GM12878 (cell line): ENCODE measurements around the gene NIP7. TPM values are rescaled to one million over a fixed set of nuclear protein-coding genes. Genes with fewer than 3 reads are reported as not detected.

Experiments
- BRCA1 ChIP-seq: IDR thresholded peaks from 2 replicates; pipeline ENCODE4 v1.6.1; 2011; ENCODE audit warnings: low read depth, low read length, improper control_type of control experiment
- EZH2 ChIP-seq: IDR thresholded peaks from 2 replicates; pipeline ENCODE4 v1.6.1; 2012; ENCODE audit warnings: low read depth, mild to moderate bottlenecking, control low read depth, inconsistent platforms, low read length, borderline replicate concordance; ENCODE audit not compliant: control insufficient read depth
- HSF1 ChIP-seq: fragments of 150-350 bp; IDR thresholded peaks from 2 replicates; pipeline ENCODE4 v1.6.1; 2014; ENCODE audit warnings: mild to moderate bottlenecking, low read depth, low read length
- IKZF1 ChIP-seq: fragments of 450-650 bp; conservative IDR thresholded peaks from 2 replicates; pipeline ENCODE4 v1.6.1; 2017; ENCODE audit warnings: antibody characterized with exemption, mild to moderate bottlenecking
- KAT2A ChIP-seq: conservative IDR thresholded peaks from 2 replicates; pipeline ENCODE4 v1.6.1; 2011; ENCODE audit warnings: low read depth, low read length; ENCODE audit not compliant: control insufficient read depth
- KLF5 ChIP-seq: fragments of 450-650 bp; IDR thresholded peaks from 2 replicates; pipeline ENCODE4 v1.6.1; 2014; ENCODE audit warnings: mild to moderate bottlenecking; ENCODE audit not compliant: partially characterized antibody
- MYB ChIP-seq: fragments of 150-350 bp; IDR thresholded peaks from 2 replicates; pipeline ENCODE4 v1.6.1; 2014; ENCODE audit warnings: mild to moderate bottlenecking, low read depth, low read length, borderline replicate concordance
- NFYA ChIP-seq: IDR thresholded peaks from 2 replicates; pipeline ENCODE4 v1.6.1; 2011; ENCODE audit warnings: low read depth, mild to moderate bottlenecking, low read length, improper control_type of control experiment, borderline replicate concordance
- NFYB ChIP-seq: IDR thresholded peaks from 2 replicates; pipeline ENCODE4 v1.6.1; 2011; ENCODE audit warnings: low read depth, mild to moderate bottlenecking, low read length, improper control_type of control experiment, moderate library complexity; ENCODE audit not compliant: insufficient read depth
- PAX5 ChIP-seq: IDR thresholded peaks from 2 replicates; pipeline ENCODE4 v1.6.1; 2011; ENCODE audit warnings: low read depth, low read length, borderline replicate concordance
- PKNOX1 ChIP-seq: fragments of 450-650 bp; IDR thresholded peaks from 2 replicates; pipeline ENCODE4 v1.6.1; 2016; ENCODE audit warnings: mild to moderate bottlenecking
- SIN3A ChIP-seq: IDR thresholded peaks from 2 replicates; pipeline ENCODE4 v1.6.1; 2012; ENCODE audit warnings: low read depth, low read length, improper control_type of control experiment
- SIX5 ChIP-seq: IDR thresholded peaks from 2 replicates; pipeline ENCODE4 v1.6.1; 2011; ENCODE audit warnings: mild to moderate bottlenecking, low read depth, low read length, moderate library complexity; ENCODE audit not compliant: severe bottlenecking
- SMAD1 ChIP-seq: fragments of 450-650 bp; IDR thresholded peaks from 2 replicates; pipeline ENCODE4 v1.6.1; 2018; ENCODE audit warnings: mild to moderate bottlenecking, low read depth; ENCODE audit not compliant: partially characterized antibody
- SREBF1 ChIP-seq: IDR thresholded peaks from 2 replicates; pipeline ENCODE4 v1.6.1; 2012; ENCODE audit warnings: mild to moderate bottlenecking, low read length
- SREBF2 ChIP-seq: IDR thresholded peaks from 2 replicates; pipeline ENCODE4 v1.6.1; 2012; ENCODE audit warnings: mild to moderate bottlenecking, low read length
- SRF ChIP-seq, 2 experiments: IDR thresholded peaks; 2 replicates each; pipeline ENCODE4 v1.6.1; 2011; ENCODE audit warnings: low read depth in 2 of 2, low read length in 2 of 2, mild to moderate bottlenecking in 1 of 2, moderate library complexity in 1 of 2
- TCF12 ChIP-seq: IDR thresholded peaks from 2 replicates; pipeline ENCODE4 v1.6.1; 2011; ENCODE audit warnings: low read depth, mild to moderate bottlenecking, low read length
- TCF3 ChIP-seq: IDR thresholded peaks from 2 replicates; pipeline ENCODE4 v1.6.1; 2012; ENCODE audit warnings: low read depth, mild to moderate bottlenecking, low read length, borderline replicate concordance; ENCODE audit not compliant: insufficient read depth
- ZNF217 ChIP-seq: fragments of 450-650 bp; IDR thresholded peaks from 2 replicates; pipeline ENCODE4 v1.6.1; 2017; ENCODE audit warnings: antibody characterized with exemption, mild to moderate bottlenecking
- ZNF24 ChIP-seq: fragments of 450-650 bp; IDR thresholded peaks from 2 replicates; pipeline ENCODE4 v1.6.1; 2017; ENCODE audit warnings: antibody characterized with exemption, mild to moderate bottlenecking
- ZNF622 ChIP-seq: fragments of 450-650 bp; IDR thresholded peaks from 2 replicates; pipeline ENCODE4 v1.6.1; 2017; ENCODE audit warnings: mild to moderate bottlenecking, inconsistent platforms
- ZNF687 ChIP-seq: fragments of 450-650 bp; IDR thresholded peaks from 2 replicates; pipeline ENCODE4 v1.6.1; 2017; ENCODE audit warnings: mild to moderate bottlenecking, moderate library complexity
- ZSCAN29 ChIP-seq: fragments of 450-650 bp; IDR thresholded peaks from 2 replicates; pipeline ENCODE4 v1.6.1; 2017; ENCODE audit warnings: mild to moderate bottlenecking, moderate library complexity
- polyA plus RNA-seq, 11 experiments: library from polyadenylated mRNA; depleted of rRNA in 4 of 11; unstranded in 6 of 11; stranded (reverse) in 5 of 11; fragments of >200 nt; fragmentation: Nextera tagmentation in 4 of 11; fragmentation: Illumina TruSeq in 1 of 11; extraction: Ambion mirVana in 4 of 11; extraction: Trizol in 1 of 11; gene quantifications; 1 replicate in 1 of 11; 2 replicates in 10 of 11; pipeline versions ENCODE4 v1.2.1 to v1.2.3, GENCODE V29; 2011 to 2016; ENCODE audit warnings: inconsistent platforms in 2 of 11, missing spikeins in 2 of 11, low read depth in 1 of 11
- total RNA-seq, 4 experiments: library from RNA; depleted of rRNA in 3 of 4; stranded (reverse); fragments of >200 nt in 3 of 4; fragmentation: Illumina TruSeq in 1 of 4; extraction: Trizol in 1 of 4; gene quantifications; 2 replicates each; pipeline versions ENCODE4 v1.2.1 to v1.2.3, GENCODE V29; 2013 to 2021

NIP7 gene
- total and polyA plus RNA-seq, 10 of the 15 experiments (the other 5 are each of a cell fraction or from before 2014, with no cell fraction given) = 18.8 to 62.9 (median 56.7) TPM

GRCh38 chr16:69310653-69311532, 28.7 kb upstream of the NIP7 start, which contains the start of gene VPS4A (continued):
- TF ChIP-seq SMAD1 (no peak), KLF5 (no peak), SRF (IDR thresholded peaks at IDR 0.05; ENCODE audit: low read depth in 2 of 2, low read length in 2 of 2) (0 out of 4 replicates have a peak, but pooled peaks of 1 of the 2 experiments have one; percentile 5), SREBF1 (no peak), SIN3A (no peak), PAX5 (no peak), SIX5 (no peak), TCF3 (0 out of 2 replicates have a peak, but pooled peaks have one; percentile 42), SREBF2 (no peak), ZNF24 (peak; percentile 62), BRCA1 (0 out of 2 replicates have a peak, but pooled peaks have one; percentile 18), EZH2 (no peak), IKZF1 (peak; percentile 84), ZNF217 (peak; percentile 70; the same call in 1 of the 2 replicates), PKNOX1 (peak; percentile 79), KAT2A (no peak), TCF12 (0 out of 2 replicates have a peak, but pooled peaks have one; percentile 8), ZNF622 (no peak), HSF1 (no peak), ZSCAN29 (no peak; the same call in 1 of the 2 replicates), ZNF687 (peak; percentile 7), NFYB (no peak), NFYA (no peak), MYB (no peak)
